PFSK-1 (cell line): ENCODE measurements around the gene SLC4A3.

ENCODE experiments used
- FOXP2 ChIP-seq: optimal IDR thresholded peaks from 2 replicates; pipeline ENCODE3; 2011; ENCODE audit warnings: borderline replicate concordance, control low read depth, inconsistent platforms; ENCODE audit not compliant: insufficient read depth; ENCODE audit errors: extremely low read length, extremely low read depth
- POLR2AphosphoS5 ChIP-seq: IDR thresholded peaks from 2 replicates; pipeline ENCODE4 v1.6.1; 2012; ENCODE audit warnings: low read depth, mild to moderate bottlenecking, control low read depth, low read length, moderate library complexity
- REST ChIP-seq, 2 experiments: IDR thresholded peaks; 2 replicates each; pipeline versions ENCODE4 v1.6.1 to v1.8.0; 2011 to 2012; ENCODE audit warnings: low read depth in 2 of 2, low read length in 2 of 2, control low read depth in 1 of 2, inconsistent platforms in 1 of 2, mild to moderate bottlenecking in 1 of 2, moderate library complexity in 1 of 2; ENCODE audit not compliant: insufficient read depth in 1 of 2
- SIN3A ChIP-seq: IDR thresholded peaks from 2 replicates; pipeline ENCODE4 v1.6.1; 2012; ENCODE audit warnings: mild to moderate bottlenecking, low read length, moderate library complexity, borderline replicate concordance; ENCODE audit not compliant: insufficient read depth
- TAF1 ChIP-seq: IDR thresholded peaks from 2 replicates; pipeline ENCODE4 v1.6.1; 2012; ENCODE audit warnings: low read length, control low read depth, borderline replicate concordance; ENCODE audit not compliant: insufficient read depth

SLC4A3 gene

GRCh38 chr2:219608399-219608964 lies 18.9 kb upstream of the SLC4A3 start:
- TF ChIP-seq REST (IDR thresholded peaks at IDR 0.05; ENCODE audit: insufficient read depth in 1 of 2, low read depth in 2 of 2, low read length in 2 of 2) (no peak), SIN3A (no peak), TAF1 (no peak), FOXP2 (no peak), POLR2AphosphoS5 (no peak)

DNA sequence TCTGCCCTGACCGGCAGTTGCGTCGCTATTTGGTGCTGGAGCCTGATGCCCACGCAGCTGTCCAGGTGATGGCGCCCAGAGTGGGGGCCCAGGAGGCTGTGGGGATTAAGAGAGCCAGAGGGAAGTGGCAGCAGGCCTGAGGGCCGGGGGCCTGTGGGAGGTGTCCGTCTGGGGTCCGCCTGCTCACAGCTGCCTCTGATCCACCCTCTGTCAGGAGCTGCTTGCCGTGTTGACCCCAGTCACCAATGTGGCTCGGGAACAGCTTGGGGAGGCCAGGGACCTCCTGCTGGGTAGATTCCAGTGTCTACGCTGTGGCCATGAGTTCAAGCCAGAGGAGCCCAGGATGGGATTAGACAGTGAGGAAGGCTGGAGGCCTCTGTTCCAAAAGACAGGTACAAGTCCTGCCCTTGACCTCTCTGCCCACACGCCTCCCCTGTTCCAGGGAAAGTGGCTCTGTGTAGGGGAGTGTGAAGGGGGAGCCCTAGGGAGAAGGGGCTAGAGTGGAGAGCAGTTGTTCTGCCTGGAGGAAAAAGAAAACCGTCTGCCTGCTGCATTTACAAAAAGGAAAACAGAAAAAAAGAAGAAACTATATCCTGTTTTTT lies 18.2 kb upstream of the SLC4A3 start:
- no peak for TF ChIP-seq FOXP2
- TF ChIP-seq REST (IDR thresholded peaks at IDR 0.05; ENCODE audit: insufficient read depth in 1 of 2, low read depth in 2 of 2, low read length in 2 of 2) = no peak
- TF ChIP-seq TAF1 = no peak
- no peak for TF ChIP-seq POLR2AphosphoS5
- no peak for TF ChIP-seq SIN3A

DNA sequence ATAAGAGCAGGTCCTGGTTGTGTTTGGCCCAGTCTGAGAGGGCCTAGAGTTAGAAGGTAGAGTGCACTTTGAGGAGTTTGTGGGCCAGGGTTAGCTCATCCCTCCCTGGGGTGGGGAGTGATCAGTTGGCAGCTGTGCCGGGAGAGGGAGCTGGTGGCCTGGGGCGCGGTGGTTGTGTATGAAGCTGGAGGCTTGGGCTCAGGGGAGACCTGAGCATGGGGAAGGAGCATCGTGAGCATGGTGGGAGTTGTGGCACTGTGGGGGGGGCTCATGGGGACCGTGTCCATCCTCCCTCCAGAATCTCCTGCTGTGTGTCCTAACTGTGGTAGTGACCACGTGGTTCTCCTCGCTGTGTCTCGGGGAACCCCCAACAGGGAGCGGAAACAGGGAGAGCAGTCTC lies 16.1 kb upstream of the SLC4A3 start:
- TF ChIP-seq SIN3A (no peak), TAF1 (no peak), POLR2AphosphoS5 (no peak)

DNA sequence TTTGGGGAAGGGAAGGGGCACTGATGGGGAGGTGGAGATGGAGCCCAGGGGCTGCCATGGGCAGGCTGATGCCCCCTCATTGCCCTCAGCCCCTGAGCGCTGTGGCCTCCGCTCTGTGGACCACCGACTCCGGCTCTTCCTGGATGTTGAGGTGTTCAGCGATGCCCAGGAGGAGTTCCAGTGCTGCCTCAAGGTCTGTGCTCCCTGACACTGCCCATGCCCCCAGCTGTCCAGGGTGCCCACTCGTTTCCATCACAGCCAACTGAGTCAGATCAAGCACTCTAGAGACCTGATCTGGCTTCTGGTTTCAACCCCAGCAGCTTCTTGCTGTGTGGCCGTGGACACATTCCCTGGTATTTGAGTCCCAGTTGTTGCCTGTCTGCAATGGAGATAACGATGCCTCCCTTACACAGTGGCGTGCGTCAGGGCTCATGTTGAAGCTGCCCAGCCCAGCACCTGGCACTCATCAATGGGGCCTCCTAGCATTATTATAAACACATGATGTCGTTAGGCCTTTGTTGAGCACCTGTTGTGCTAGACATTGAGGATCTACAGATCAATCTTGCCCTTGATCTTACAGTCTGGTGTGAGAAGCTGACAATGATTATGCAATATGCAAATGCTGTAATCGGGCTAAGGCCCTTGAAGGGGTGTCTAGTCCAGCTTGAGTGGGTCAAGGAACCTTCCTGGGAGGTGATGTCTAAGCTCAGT lies 15.4 kb upstream of the SLC4A3 start:
- TF ChIP-seq POLR2AphosphoS5 (no peak), REST (IDR thresholded peaks at IDR 0.05; ENCODE audit: insufficient read depth in 1 of 2, low read depth in 2 of 2, low read length in 2 of 2) (no peak), TAF1 (no peak), SIN3A (no peak), FOXP2 (no peak)

- TF ChIP-seq TAF1 (no peak), FOXP2 (no peak), REST (IDR thresholded peaks at IDR 0.05; ENCODE audit: insufficient read depth in 1 of 2, low read depth in 2 of 2, low read length in 2 of 2) (no peak), POLR2AphosphoS5 (no peak)
These were observed 14.7 kb upstream of the SLC4A3 start for GRCh38 chr2:219612577-219613286.
